ENCODE data around the gene LUC7L3.

The LUC7L3 gene

DNA sequence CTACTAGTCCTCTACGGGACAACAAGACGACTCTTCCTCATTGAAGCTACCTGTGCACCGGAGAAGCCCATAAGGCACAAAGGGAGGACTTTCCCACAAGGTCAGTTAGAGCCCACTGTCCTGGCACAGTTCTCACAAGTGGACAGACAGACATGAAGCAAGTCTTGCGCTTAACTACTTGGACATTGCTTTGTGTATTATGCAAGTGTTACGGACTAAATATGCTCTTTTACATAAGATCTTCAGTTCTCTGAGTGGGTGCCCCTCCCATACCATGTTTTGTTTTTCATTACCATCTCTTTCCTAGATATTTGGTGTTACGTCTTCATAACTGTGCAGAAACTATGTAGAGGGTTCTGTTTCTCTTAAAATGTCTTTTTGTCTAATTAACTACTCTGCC, 29.8 kb downstream of the LUC7L3 start:
- TF ChIP-seq, protein P1, sequence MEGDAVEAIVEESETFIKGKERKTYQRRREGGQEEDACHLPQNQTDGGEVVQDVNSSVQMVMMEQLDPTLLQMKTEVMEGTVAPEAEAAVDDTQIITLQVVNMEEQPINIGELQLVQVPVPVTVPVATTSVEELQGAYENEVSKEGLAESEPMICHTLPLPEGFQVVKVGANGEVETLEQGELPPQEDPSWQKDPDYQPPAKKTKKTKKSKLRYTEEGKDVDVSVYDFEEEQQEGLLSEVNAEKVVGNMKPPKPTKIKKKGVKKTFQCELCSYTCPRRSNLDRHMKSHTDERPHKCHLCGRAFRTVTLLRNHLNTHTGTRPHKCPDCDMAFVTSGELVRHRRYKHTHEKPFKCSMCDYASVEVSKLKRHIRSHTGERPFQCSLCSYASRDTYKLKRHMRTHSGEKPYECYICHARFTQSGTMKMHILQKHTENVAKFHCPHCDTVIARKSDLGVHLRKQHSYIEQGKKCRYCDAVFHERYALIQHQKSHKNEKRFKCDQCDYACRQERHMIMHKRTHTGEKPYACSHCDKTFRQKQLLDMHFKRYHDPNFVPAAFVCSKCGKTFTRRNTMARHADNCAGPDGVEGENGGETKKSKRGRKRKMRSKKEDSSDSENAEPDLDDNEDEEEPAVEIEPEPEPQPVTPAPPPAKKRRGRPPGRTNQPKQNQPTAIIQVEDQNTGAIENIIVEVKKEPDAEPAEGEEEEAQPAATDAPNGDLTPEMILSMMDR (IDR thresholded peaks at IDR 0.05; ENCODE audit: insufficient read depth, low read length, poor library complexity, severe bottlenecking), result no peak
- no peak for TF ChIP-seq EZH2phosphoT487 (conservative IDR thresholded peaks at IDR 0.05; ENCODE audit: low read length)
- Histone ChIP-seq H3K9me3 (ENCODE audit: insufficient read depth, low read length) (no peaks in the 10 kb centered on the region), H3K27me3 (ENCODE audit: low read length) (no peaks in the 10 kb centered on the region), H3K36me3 (ENCODE audit: low read length) (peaks cover 90% of the 10 kb centered on the region), H3F3A (ENCODE audit: insufficient read depth) (peaks cover 17% of the 10 kb centered on the region; the same call in 1 of the 2 replicates), H3K4me3 (ENCODE audit: insufficient read depth, low read length, poor library complexity, severe bottlenecking) (no peak overlapping the region), H4K20me1 (ENCODE audit: low read depth, low read length) (peaks cover 6% of the 10 kb centered on the region; the same call in 1 of the 2 replicates), H3K9ac (ENCODE audit: low read length) (no peak overlapping the region), H3K79me2 (ENCODE audit: insufficient read depth, low read length) (peaks cover 8% of the 10 kb centered on the region; the same call in 1 of the 2 replicates), H3K9me2 (replicated peaks; ENCODE audit: insufficient read depth, low read length) (no peaks in the 10 kb centered on the region), H3K4me2 (ENCODE audit: low read depth, low read length, poor library complexity, severe bottlenecking) (no peak overlapping the region), H2AFZ (ENCODE audit: low read depth, low read length, severe bottlenecking) (no peak overlapping the region), H3K27ac (ENCODE audit: low read depth, low read length) (no peak overlapping the region)

DNA sequence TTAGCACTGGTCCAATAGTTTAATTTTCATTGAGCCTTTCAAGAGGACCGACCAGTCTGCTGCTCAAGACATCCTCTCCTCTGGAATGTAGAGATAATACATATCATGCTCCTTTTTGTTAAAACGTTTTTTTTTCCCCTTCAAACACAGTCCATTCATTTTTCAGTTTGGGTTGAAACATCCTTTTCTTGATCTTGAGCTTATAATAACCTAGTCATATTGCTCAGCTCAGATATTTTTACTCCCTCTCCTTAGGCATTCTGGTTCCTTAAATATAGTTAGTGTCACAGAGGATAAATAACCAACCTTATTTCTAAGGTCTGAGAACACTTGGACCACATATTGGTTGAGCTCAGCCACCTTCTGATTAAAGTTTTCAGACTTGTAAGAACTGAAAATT, 35.1 kb downstream of the LUC7L3 start:
- Histone ChIP-seq H3F3A (ENCODE audit: insufficient read depth) (peaks cover 25% of the 10 kb centered on the region; the same call in 1 of the 2 replicates), H3K36me3 (ENCODE audit: low read length) (peaks cover 47% of the 10 kb centered on the region), H3K4me3 (ENCODE audit: insufficient read depth, low read length, poor library complexity, severe bottlenecking) (no peak overlapping the region), H3K4me2 (ENCODE audit: low read depth, low read length, poor library complexity, severe bottlenecking) (no peak overlapping the region), H3K9ac (ENCODE audit: low read length) (no peak overlapping the region), H4K20me1 (ENCODE audit: low read depth, low read length) (peaks cover 4% of the 10 kb centered on the region; the same call in 1 of the 2 replicates), H3K27ac (ENCODE audit: low read depth, low read length) (no peak overlapping the region), H2AFZ (ENCODE audit: low read depth, low read length, severe bottlenecking) (no peak overlapping the region), H3K27me3 (ENCODE audit: low read length) (no peaks in the 10 kb centered on the region), H3K9me2 (replicated peaks; ENCODE audit: insufficient read depth, low read length) (no peaks in the 10 kb centered on the region), H3K9me3 (ENCODE audit: insufficient read depth, low read length) (no peaks in the 10 kb centered on the region), H3K79me2 (ENCODE audit: insufficient read depth, low read length) (no peaks in the 10 kb centered on the region)
- TF ChIP-seq, protein P1 (IDR thresholded peaks at IDR 0.05; ENCODE audit: insufficient read depth, low read length, poor library complexity, severe bottlenecking), result no peak
- TF ChIP-seq EZH2phosphoT487 (conservative IDR thresholded peaks at IDR 0.05; ENCODE audit: low read length), result no peak

DNA sequence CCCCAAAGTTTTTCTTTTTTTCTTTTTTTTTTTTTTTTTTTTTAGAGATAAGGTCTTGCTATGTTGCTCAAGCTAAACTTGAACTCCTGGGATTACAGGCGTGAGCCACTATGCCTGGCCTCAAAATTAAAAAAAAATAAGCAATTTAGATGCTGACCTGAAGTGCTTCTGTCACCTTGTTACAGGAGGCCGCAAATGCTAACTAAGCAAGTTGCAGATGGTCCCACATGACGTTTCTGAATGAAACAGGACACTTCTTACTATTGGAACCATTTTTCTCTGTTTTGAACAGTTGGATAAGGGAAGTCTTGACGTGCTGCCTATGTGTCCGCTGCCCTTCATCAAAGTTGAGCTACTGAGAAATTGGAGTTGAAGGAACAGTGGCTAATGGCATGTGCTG, 39.1 kb downstream of the LUC7L3 start:
- H3K4me2 ChIP-seq (ENCODE audit: low read depth, low read length, poor library complexity, severe bottlenecking), result no peak overlapping the region

More for the DNA sequence above, 39.1 kb downstream of the LUC7L3 start:
- Histone ChIP-seq H4K20me1 (ENCODE audit: low read depth, low read length) (0 out of 2 replicates have a peak, but pooled peaks cover 2% of the 10 kb centered on the region), H3K9ac (ENCODE audit: low read length) (no peak overlapping the region), H3K9me2 (replicated peaks; ENCODE audit: insufficient read depth, low read length) (no peaks in the 10 kb centered on the region), H3K27ac (ENCODE audit: low read depth, low read length) (no peak overlapping the region), H3F3A (ENCODE audit: insufficient read depth) (peaks cover 8% of the 10 kb centered on the region; the same call in 1 of the 2 replicates), H3K9me3 (ENCODE audit: insufficient read depth, low read length) (no peaks in the 10 kb centered on the region), H3K4me3 (ENCODE audit: insufficient read depth, low read length, poor library complexity, severe bottlenecking) (no peak overlapping the region), H2AFZ (ENCODE audit: low read depth, low read length, severe bottlenecking) (no peak overlapping the region), H3K36me3 (ENCODE audit: low read length) (peaks cover 8% of the 10 kb centered on the region), H3K27me3 (ENCODE audit: low read length) (no peaks in the 10 kb centered on the region), H3K79me2 (ENCODE audit: insufficient read depth, low read length) (no peaks in the 10 kb centered on the region)
- TF ChIP-seq EZH2phosphoT487 (conservative IDR thresholded peaks at IDR 0.05; ENCODE audit: low read length), result no peak
- TF ChIP-seq, protein P1 (IDR thresholded peaks at IDR 0.05; ENCODE audit: insufficient read depth, low read length, poor library complexity, severe bottlenecking), result no peak

All from SU-DHL-6 (cell line).